ENCODE results near the gene ANKDD1B. TPM values are rescaled to one million over a fixed set of nuclear protein-coding genes. Genes with fewer than 3 reads are reported as not detected.

The ANKDD1B gene
- total RNA-seq: 1.4 TPM

DNA sequence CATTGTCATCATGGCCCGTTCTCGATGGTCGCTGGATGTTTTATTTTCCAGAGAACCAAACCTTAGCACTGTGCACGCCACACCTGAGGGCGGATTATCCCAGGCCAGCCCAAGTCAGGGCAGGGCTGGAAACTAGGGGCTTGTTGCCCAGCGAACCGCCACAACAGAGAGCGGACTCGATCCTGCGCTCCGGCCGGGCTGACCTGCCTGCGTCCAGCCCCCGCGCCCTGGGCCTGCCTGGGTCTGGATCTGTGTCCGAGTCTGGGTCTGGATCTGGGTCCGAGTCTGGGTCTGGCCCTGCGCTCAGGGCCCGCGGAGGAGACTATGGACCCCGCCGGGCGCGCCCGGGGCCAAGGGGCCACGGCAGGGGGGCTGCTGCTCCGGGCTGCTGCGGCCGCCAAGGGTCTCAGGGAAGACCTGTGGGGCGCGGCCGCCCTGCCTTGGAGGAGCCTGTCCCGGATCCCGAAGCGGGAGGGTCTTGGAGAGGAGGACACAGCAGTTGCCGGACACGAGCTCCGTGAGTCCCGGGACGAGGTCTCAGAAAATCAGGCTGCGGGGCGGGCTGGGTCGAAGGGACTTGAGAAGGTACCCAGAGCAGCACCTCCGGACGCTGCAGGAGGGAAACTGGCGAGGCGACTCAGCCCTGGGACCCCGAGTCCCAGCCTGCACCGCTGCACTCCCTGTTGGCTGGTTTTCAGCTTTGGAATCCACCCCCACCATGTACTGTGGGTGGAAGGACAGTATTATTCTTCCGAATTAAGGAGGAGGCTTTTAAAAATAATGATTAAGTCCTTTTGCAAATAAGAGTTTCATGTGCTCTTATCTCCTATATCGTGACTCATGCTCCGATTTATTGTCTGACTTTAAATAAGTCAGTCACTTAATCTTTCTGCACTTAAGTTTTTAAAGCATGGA lies at the start of gene ANKDD1B:
Gene ANKDD1B, plus strand, starts transcription at position 143 of the 915 bp plus-strand sequence. Its CDS starts 182 bp downstream, at position 325.

DNA sequence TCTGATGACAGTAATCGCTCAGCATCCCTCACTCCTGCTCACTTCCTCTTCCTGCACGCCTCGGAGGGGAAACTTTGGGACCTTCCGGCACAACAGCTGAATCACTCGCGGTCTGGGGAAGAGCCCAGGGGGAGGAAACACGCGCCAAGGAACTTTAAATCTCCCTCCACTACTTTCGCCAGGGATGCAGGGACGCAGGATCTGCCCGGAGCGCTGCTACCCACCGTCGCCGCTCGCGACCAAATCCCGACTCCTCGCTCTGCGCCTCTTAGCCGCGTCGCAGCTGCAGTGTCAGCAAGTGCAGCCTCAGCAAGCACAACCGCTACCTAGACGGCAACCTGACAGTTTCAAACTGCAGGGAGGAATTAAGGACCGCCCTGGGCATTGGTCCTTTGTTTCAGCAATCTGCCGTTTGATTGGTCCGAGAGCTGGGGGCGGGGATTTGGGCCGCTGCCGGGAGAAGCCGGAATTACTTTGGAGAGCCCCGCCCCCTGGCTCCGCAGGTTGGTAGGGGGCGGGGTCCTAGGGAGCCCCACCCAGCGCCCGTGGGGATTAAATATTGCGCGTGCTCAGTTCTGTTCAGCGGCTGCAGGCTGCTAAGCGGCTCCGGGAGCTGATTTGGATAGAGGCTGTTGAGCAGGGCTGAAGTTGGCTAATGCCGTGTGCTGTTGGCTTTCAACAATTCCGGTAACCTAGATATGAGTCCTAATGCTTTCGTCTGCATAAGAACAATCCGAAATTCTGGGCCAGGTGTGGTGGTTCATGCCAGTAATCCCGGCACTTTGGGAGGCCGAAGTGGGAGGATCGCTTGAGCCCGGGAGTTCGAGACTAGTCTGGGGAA lies 106.0 kb downstream of the ANKDD1B start, which contains the start of gene POC5:
Gene POC5, minus strand, starts transcription at position 356 of the 841 bp plus-strand sequence. CDS start 4,500 bp downstream, outside the sequence.

Other genes starting within 250 kb of the ANKDD1B start
- 68.6 TPM for gene CERT1, start 99.8 kb upstream of the ANKDD1B start, total RNA-seq
- gene POLK, start 99.6 kb upstream of the ANKDD1B start, total RNA-seq: 77.5 TPM
- gene POC5, start 106.0 kb downstream of the ANKDD1B start, total RNA-seq: 20.4 TPM

All from camera-type eye (tissue), 1 donor.